Activated naive CD8-positive, alpha-beta T cell treated with anti-CD3 and anti-CD28 coated beads, Interleukin-2, amount 10 ng/mL, durations not matched to agents 7 days and 5 days (primary cell): ENCODE data around the gene COLEC11. TPM values are rescaled to one million over a fixed set of nuclear protein-coding genes. Genes with fewer than 3 reads are reported as not detected.

Experiments
- ATAC-seq: fragments of 150-1000 bp; cut with Tn5 transposase; one replicate; pipeline ENCODE4 v1.10.0; 2021; ENCODE audit warnings: low read depth, moderate library complexity
- POLR2A ChIA-PET: fragments of 350-600 bp; sonication (Branson Sonifier 250); formaldehyde crosslinking; loops from one replicate; lab custom pipeline; 2021; ENCODE audit warnings: antibody characterized with exemption; lab: Charles Lee
- DNase-seq: peaks from one replicate; pipeline ENCODE4 v3.0.0; 2021
- H3K27ac Mint-ChIP-seq: one replicate; pipeline ENCODE4 v1.8.0; 2022; ENCODE audit warnings: mild to moderate bottlenecking, mixed read lengths
- H3K27me3 Mint-ChIP-seq: one replicate; pipeline ENCODE4 v1.8.0; 2022; ENCODE audit warnings: mild to moderate bottlenecking, moderate library complexity, mixed read lengths
- H3K36me3 Mint-ChIP-seq: one replicate; pipeline ENCODE4 v1.8.0; 2021; ENCODE audit warnings: mild to moderate bottlenecking, mixed read lengths
- H3K4me1 Mint-ChIP-seq: one replicate; pipeline ENCODE4 v1.8.0; 2021; ENCODE audit warnings: mixed read lengths
- H3K4me3 Mint-ChIP-seq: one replicate; pipeline ENCODE4 v1.8.0; 2022; ENCODE audit warnings: mild to moderate bottlenecking, moderate library complexity, mixed read lengths
- H3K9me3 Mint-ChIP-seq: one replicate; pipeline ENCODE4 v1.8.0; 2021; ENCODE audit warnings: mixed read lengths
- total RNA-seq, 2 experiments: library from RNA; stranded (reverse); gene quantifications; one replicate each; pipeline ENCODE4 v1.2.3, GENCODE V29; 2021

Gene COLEC11
- total RNA-seq, 2 experiments from 2014 or later: 0.39 to 0.77 TPM

GRCh38 chr2:3665886-3666612, 71.1 kb downstream of the COLEC11 start:
- H3K4me1 Mint-ChIP-seq: no peaks in the 10 kb centered on the region
- ATAC-seq (no peak), DNase-seq (no peak)
- H3K27me3 Mint-ChIP-seq: peaks cover 5% of the 10 kb centered on the region
- H3K4me3 Mint-ChIP-seq: no peak overlapping the region
- no peaks in the 10 kb centered on the region for H3K36me3 Mint-ChIP-seq
- H3K9me3 Mint-ChIP-seq: no peaks in the 10 kb centered on the region
- no peak overlapping the region for H3K27ac Mint-ChIP-seq
- POLR2A ChIA-PET: no interaction called here

- Mint-ChIP-seq H3K4me1 (no peaks in the 10 kb centered on the region), H3K4me3 (no peak overlapping the region), H3K9me3 (no peaks in the 10 kb centered on the region), H3K27me3 (peaks cover 5% of the 10 kb centered on the region), H3K36me3 (no peaks in the 10 kb centered on the region), H3K27ac (no peak overlapping the region)
- POLR2A ChIA-PET: no interaction called here
- ATAC-seq: no peak
- no peak for DNase-seq
Observed at GRCh38 chr2:3666613-3666975, 71.7 kb downstream of the COLEC11 start.

GRCh38 chr2:3667151-3667631, 72.3 kb downstream of the COLEC11 start:
- Mint-ChIP-seq H3K9me3 (no peaks in the 10 kb centered on the region), H3K27me3 (peaks cover 5% of the 10 kb centered on the region), H3K4me1 (no peaks in the 10 kb centered on the region), H3K36me3 (no peaks in the 10 kb centered on the region), H3K4me3 (no peak overlapping the region), H3K27ac (no peak overlapping the region)
- DNase-seq: no peak
- POLR2A ChIA-PET: no interaction called here
- ATAC-seq: no peak

GRCh38 chr2:3669656-3670055, 74.7 kb downstream of the COLEC11 start:
- no peaks in the 10 kb centered on the region for H3K36me3 Mint-ChIP-seq
- no peak for DNase-seq
- POLR2A ChIA-PET: no interaction called here

GRCh38 chr2:3670376-3670775, 75.5 kb downstream of the COLEC11 start:
- Mint-ChIP-seq H3K4me1 (no peaks in the 10 kb centered on the region), H3K27ac (no peak overlapping the region)

More at GRCh38 chr2:3669656-3670055, 74.7 kb downstream of the COLEC11 start:
- Mint-ChIP-seq H3K4me1 (no peaks in the 10 kb centered on the region), H3K4me3 (no peak overlapping the region), H3K9me3 (no peaks in the 10 kb centered on the region), H3K27me3 (peaks cover 5% of the 10 kb centered on the region), H3K27ac (no peak overlapping the region)
- no peak for ATAC-seq

GRCh38 chr2:3670941-3671340, 76.0 kb downstream of the COLEC11 start:
- Mint-ChIP-seq H3K36me3 (no peaks in the 10 kb centered on the region), H3K4me1 (no peaks in the 10 kb centered on the region), H3K27ac (no peak overlapping the region), H3K9me3 (no peaks in the 10 kb centered on the region), H3K27me3 (peaks cover 3% of the 10 kb centered on the region), H3K4me3 (no peak overlapping the region)
- DNase-seq: no peak
- POLR2A ChIA-PET: no interaction called here
- no peak for ATAC-seq

More at GRCh38 chr2:3670376-3670775, 75.5 kb downstream of the COLEC11 start:
- H3K9me3 Mint-ChIP-seq: no peaks in the 10 kb centered on the region
- H3K36me3 Mint-ChIP-seq: no peaks in the 10 kb centered on the region
- H3K4me3 Mint-ChIP-seq: no peak overlapping the region
- POLR2A ChIA-PET: no interaction called here
- DNase-seq (no peak), ATAC-seq (no peak)
- peaks cover 4% of the 10 kb centered on the region for H3K27me3 Mint-ChIP-seq

- ATAC-seq (no peak), DNase-seq (no peak)
- H3K9me3 Mint-ChIP-seq: no peaks in the 10 kb centered on the region
- no peak overlapping the region for H3K4me3 Mint-ChIP-seq
- H3K27ac Mint-ChIP-seq: no peak overlapping the region
- POLR2A ChIA-PET: no interaction called here
- no peaks in the 10 kb centered on the region for H3K36me3 Mint-ChIP-seq
- H3K4me1 Mint-ChIP-seq: no peaks in the 10 kb centered on the region
- H3K27me3 Mint-ChIP-seq: peaks cover 3% of the 10 kb centered on the region
Observed at GRCh38 chr2:3672861-3673678, 78.2 kb downstream of the COLEC11 start.

GRCh38 chr2:3674066-3674845, 79.3 kb downstream of the COLEC11 start:
- no peaks in the 10 kb centered on the region for H3K36me3 Mint-ChIP-seq
- ATAC-seq (no peak), DNase-seq (no peak)
- H3K9me3 Mint-ChIP-seq: no peaks in the 10 kb centered on the region
- no peak overlapping the region for H3K27ac Mint-ChIP-seq
- H3K4me1 Mint-ChIP-seq: no peaks in the 10 kb centered on the region
- H3K27me3 Mint-ChIP-seq: peaks cover 3% of the 10 kb centered on the region
- no peak overlapping the region for H3K4me3 Mint-ChIP-seq
- POLR2A ChIA-PET: no interaction called here

GRCh38 chr2:3675687-3676086, 80.8 kb downstream of the COLEC11 start:
- POLR2A ChIA-PET: no interaction called here
- H3K27me3 Mint-ChIP-seq: peaks cover 3% of the 10 kb centered on the region
- no peak overlapping the region for H3K27ac Mint-ChIP-seq
- no peak for ATAC-seq
- H3K36me3 Mint-ChIP-seq: no peaks in the 10 kb centered on the region
- no peak for DNase-seq
- no peaks in the 10 kb centered on the region for H3K9me3 Mint-ChIP-seq
- no peaks in the 10 kb centered on the region for H3K4me1 Mint-ChIP-seq
- H3K4me3 Mint-ChIP-seq: no peak overlapping the region

- POLR2A ChIA-PET: no interaction called here
- no peaks in the 10 kb centered on the region for H3K4me1 Mint-ChIP-seq
- no peaks in the 10 kb centered on the region for H3K36me3 Mint-ChIP-seq
- H3K27me3 Mint-ChIP-seq: no peaks in the 10 kb centered on the region
- H3K27ac Mint-ChIP-seq: no peak overlapping the region
- ATAC-seq (no peak), DNase-seq (no peak)
- no peaks in the 10 kb centered on the region for H3K9me3 Mint-ChIP-seq
- no peak overlapping the region for H3K4me3 Mint-ChIP-seq
Observed at GRCh38 chr2:3677436-3677835, 82.5 kb downstream of the COLEC11 start.

GRCh38 chr2:3678212-3678611, 83.3 kb downstream of the COLEC11 start:
- no peaks in the 10 kb centered on the region for H3K36me3 Mint-ChIP-seq
- H3K4me1 Mint-ChIP-seq: no peaks in the 10 kb centered on the region
- H3K27me3 Mint-ChIP-seq: peaks cover 1% of the 10 kb centered on the region
- no peak for DNase-seq
- H3K9me3 Mint-ChIP-seq: no peaks in the 10 kb centered on the region
- no peak overlapping the region for H3K4me3 Mint-ChIP-seq
- no peak for ATAC-seq
- POLR2A ChIA-PET: no interaction called here
- no peak overlapping the region for H3K27ac Mint-ChIP-seq

GRCh38 chr2:3679180-3679579, 84.3 kb downstream of the COLEC11 start:
- peaks cover 1% of the 10 kb centered on the region for H3K27me3 Mint-ChIP-seq
- H3K4me1 Mint-ChIP-seq: no peaks in the 10 kb centered on the region
- no peaks in the 10 kb centered on the region for H3K9me3 Mint-ChIP-seq
- POLR2A ChIA-PET: no interaction called here
- no peaks in the 10 kb centered on the region for H3K36me3 Mint-ChIP-seq
- no peak overlapping the region for H3K4me3 Mint-ChIP-seq
- ATAC-seq (no peak), DNase-seq (no peak)
- no peak overlapping the region for H3K27ac Mint-ChIP-seq

- Mint-ChIP-seq H3K27me3 (peaks cover 1% of the 10 kb centered on the region), H3K9me3 (no peaks in the 10 kb centered on the region)
- POLR2A ChIA-PET: no interaction called here
Observed at GRCh38 chr2:3679616-3680393, 84.9 kb downstream of the COLEC11 start.

More at GRCh38 chr2:3679616-3680393, 84.9 kb downstream of the COLEC11 start:
- ATAC-seq: no peak
- Mint-ChIP-seq H3K27ac (no peak overlapping the region), H3K4me1 (no peaks in the 10 kb centered on the region), H3K36me3 (no peaks in the 10 kb centered on the region), H3K4me3 (no peak overlapping the region)
- DNase-seq: no peak
